ENCODE measurements around the gene IQCE.
"Not testable (repeated sequence)": the region's sequence is repeated elsewhere in the genome, so short reads cannot be mapped to it uniquely, and the experiment has no call there.

Gene IQCE

GRCh38 chr7:2598154-2598823 lies 39.5 kb downstream of the IQCE start:
- in situ Hi-C loops (cut with MboI; ENCODE audit: low sequenced_read_pairs), result no loop called here

DNA sequence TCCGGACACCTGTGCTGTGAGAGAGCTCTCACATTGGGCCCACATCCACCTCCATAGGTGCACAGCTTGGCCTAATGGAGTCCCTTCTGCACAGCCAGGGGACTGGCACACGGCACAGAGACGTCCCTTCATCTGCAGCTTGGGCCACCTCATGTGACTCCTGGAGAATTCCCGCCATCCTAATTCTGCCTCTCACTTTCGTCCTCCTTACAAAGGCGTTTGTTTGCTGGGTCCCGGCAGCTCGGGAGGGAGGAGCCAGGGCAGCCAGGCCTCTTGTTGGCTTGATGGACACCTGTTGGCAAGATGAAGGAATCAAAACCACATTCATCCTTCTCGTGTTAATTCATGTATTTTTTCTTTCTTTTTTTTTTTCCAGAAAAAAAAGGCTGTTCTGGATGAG lies 42.3 kb downstream of the IQCE start:
- in situ Hi-C loops (cut with MboI; ENCODE audit: low sequenced_read_pairs), result no loop called here

DNA sequence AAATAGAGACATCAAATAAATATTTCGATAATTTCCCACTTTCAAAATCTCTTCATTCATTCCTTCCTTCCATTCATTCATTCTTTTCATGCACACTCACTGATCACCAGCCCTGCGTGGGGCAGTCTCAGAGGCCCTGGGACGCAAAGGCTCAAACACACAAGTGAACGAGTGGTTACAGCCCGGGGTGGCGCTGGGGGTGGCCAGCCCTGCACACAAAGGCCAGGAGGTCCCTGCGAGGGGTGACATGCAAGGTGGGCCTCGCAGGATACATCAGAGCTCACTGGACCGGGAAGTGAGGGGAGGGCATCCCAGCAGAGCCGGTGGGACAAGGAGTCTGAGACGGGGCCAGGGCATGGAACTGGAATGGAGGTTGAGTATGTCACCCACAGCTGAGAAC lies 43.1 kb downstream of the IQCE start:
- in situ Hi-C loops (cut with MboI; ENCODE audit: low sequenced_read_pairs), result no loop called here

DNA sequence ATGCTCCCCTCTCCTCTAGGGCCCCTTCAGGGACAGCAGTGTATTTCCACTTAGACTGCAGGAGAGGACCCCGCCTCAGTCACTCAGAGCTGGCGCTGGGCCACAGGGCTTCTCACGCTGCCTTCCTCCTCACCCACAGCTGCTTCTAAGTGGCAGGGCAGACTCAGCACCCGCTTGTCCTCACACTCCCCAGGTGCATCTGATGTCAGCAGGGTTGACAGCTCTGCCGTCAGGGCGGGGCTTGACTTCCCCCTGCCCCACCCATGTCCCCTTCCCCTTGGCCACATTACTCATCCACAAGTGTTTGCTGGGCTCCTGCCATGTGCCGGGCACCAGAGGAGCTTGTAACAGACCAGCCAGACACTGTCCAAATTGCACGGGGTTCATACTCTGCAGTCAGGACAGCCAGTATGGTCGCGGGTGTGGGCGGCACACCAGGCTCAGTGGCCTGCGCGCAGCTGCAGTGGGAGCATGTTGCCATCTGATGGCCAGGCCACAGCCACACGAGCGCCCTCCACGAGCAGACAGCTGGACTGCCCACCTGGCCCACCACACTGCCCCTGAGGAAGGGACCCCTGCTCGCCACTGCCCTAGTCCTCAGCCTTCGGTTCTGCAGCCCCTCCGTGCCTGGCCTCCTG lies 43.7 kb downstream of the IQCE start:
- in situ Hi-C loops (cut with MboI; ENCODE audit: low sequenced_read_pairs), result no loop called here

DNA sequence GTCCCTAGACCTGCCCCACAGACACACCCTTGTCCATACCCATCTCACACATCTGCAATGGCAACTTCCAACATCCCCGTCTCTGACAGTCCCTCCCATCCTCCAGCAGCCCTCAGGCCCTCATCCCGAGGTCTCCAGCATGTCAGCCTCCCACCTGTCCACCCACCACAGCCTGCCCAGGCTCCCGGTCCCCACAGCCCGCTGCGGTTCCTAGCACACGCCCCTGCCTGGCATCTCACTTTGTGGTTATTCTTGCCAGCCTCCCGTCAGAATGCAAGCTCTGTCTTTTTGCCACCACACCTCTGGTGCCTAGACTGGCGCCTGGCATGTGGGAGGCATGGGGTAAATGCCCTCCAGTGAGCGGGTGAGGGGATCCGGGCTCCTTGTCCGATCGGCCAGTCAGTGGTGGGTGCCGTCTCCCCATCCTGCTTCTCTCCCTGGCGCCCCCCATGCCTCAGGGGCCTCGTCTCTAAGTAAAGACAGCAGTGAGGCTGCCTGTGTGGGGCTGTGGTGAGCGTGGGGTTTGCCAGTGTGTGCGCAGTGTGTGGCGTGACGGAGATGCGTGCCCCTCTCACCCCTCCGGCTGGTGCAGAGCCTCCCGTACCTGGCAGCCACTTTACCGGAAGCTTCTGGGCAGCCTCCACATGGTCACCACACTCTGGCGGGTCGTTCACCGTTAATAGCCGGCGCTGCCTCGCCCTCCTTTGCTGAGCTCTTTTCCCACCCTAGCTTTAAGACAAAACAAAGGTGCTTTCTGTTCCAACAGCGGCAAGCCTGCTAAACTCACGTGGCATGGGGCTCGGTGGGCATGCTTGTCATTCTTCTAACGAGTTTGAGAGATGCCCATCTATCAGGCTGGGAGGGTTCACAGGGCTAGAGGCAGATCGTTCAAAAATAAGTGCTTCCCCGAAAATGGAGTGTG lies 44.5 kb downstream of the IQCE start:
- in situ Hi-C loops (cut with MboI; ENCODE audit: low sequenced_read_pairs), result no loop called here

DNA sequence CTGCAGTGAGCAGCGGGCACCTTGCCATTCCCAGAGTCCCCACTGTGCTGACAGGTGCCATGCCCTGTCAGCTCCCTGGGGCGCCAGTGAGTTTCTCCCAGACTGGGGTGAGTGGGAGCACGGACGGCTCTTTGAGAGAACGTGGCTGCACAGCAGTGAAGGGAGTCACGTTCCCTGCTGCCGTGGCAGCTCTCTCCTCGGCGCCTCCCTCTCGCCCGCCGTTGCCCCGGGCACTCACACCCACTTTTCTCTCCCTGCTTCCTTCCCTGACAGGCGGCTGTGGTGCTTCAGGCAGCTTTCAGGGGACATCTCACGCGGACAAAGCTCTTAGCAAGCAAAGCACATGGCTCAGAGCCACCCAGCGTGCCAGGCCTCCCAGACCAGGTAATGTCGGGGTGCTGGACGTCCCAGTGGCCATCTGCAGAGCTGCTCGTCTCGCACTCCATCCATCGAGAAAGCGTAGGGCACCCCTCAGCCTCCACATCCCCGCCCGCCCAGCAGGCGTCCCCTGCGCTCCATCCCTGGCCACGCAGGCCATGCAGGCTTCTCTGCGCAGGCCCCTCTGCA lies 45.9 kb downstream of the IQCE start:
- in situ Hi-C loops (cut with MboI; ENCODE audit: low sequenced_read_pairs), result no loop called here

GRCh38 chr7:2605608-2606538 lies 47.1 kb downstream of the IQCE start:
- in situ Hi-C loops (cut with MboI; ENCODE audit: low sequenced_read_pairs), result no loop called here

DNA sequence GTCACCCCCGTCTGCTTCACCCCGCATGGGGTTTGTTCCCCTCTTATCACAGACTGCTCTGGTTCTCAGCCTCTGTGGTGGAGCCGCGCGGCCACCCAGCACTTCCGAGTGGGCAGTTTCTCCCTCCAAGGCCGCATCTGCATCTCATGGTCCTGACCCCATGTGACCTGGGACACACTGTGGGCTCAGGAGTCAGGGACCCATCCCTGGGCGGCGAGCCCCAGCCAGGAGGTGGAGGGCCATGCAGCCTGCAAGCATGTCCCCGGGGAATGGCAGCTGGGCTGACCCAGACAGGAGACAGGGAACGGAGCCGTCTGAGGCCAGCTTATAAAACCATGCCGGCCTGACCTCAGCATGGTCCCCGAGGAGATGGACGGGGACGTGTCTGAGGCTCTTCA lies 47.8 kb downstream of the IQCE start:
- in situ Hi-C loops (cut with MboI; ENCODE audit: low sequenced_read_pairs), result no loop called here

- in situ Hi-C loops (cut with MboI; ENCODE audit: low sequenced_read_pairs), result no loop called here
Observed at GRCh38 chr7:2607122-2607922, 48.5 kb downstream of the IQCE start.

- in situ Hi-C loops (cut with MboI; ENCODE audit: low sequenced_read_pairs), result no loop called here
Observed at GRCh38 chr7:2607923-2608904, 49.4 kb downstream of the IQCE start.

DNA sequence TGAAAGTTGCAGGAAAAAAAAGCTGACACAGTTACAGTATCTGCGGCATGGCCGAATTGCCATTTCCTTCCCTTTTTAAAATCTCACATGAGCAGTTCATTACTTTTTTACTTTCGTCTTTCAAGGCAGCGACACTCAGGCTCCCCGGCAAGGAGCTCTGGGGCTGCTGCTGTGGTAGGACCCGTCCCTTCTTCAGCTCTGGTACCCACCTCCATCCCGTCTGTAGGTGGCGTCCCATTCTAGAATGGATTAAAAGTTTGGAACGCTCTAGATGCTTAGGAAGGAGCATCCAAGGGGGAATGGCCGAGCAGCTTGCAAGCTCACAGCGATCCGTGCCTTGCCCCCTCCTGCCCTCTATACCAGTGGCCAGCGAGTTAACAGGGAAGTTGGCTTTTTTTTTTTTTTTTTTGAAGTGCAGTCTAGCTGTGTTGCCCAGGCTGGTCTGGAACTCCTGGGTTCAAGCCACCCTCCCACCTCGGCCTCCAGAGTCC lies 50.2 kb downstream of the IQCE start:
- in situ Hi-C loops (cut with MboI; ENCODE audit: low sequenced_read_pairs), result no loop called here

- in situ Hi-C loops (cut with MboI; ENCODE audit: low sequenced_read_pairs), result not testable (repeated sequence)
Observed at GRCh38 chr7:2609646-2610045, 50.9 kb downstream of the IQCE start.

GRCh38 chr7:2610466-2610865 lies 51.7 kb downstream of the IQCE start:
- in situ Hi-C loops (cut with MboI; ENCODE audit: low sequenced_read_pairs), result no loop called here

DNA sequence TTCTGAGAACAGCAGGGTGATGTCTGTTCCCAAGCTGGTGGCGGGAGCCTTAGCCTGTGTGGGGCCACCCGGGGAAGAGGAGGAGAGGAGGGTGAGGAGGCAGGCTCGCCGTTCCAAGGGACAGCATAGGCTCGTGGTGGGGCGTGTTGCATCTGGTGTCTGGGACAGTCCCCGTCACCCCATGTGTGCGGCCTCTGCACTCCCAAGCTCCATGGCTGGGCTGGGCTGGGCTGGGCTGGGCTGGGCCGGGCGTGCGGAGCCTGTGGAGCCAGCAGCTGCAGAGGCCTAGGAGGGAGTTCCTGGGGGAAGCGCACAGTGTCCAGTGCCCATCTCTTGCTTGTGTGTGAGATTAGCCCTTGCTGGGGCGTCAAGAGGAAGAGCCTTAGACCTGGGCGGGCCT lies 52.1 kb downstream of the IQCE start:
- in situ Hi-C loops (cut with MboI; ENCODE audit: low sequenced_read_pairs), result no loop called here

- in situ Hi-C loops (cut with MboI; ENCODE audit: low sequenced_read_pairs), result no loop called here
Observed at GRCh38 chr7:2611401-2611800, 52.6 kb downstream of the IQCE start.

DNA sequence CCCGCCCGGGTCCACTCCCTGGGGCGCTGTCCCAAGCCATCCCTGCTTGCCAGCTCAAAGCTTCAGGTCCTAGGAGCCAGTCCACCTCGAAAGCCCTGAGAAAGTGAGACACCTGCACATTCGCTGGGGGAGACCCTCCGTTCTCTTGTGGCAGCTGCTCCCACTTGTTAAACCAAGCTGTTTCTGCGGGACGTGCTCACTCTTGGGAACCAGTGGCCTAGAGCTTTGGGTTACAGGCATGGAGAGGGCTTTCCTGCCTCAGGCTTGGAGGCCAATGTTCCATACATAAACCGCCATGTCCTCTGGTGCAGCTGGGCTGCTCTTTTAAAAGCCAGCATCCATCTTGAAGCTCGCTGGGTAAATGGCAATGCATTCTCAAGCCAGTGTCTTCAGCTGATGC lies 53.1 kb downstream of the IQCE start:
- in situ Hi-C loops (cut with MboI; ENCODE audit: low sequenced_read_pairs), result no loop called here

GRCh38 chr7:2612445-2613097 lies 53.8 kb downstream of the IQCE start:
- in situ Hi-C loops (cut with MboI; ENCODE audit: low sequenced_read_pairs), result no loop called here
